WERI-Rb-1 (cell line): ENCODE results near the gene UBALD2.

Source experiments
- DNase-seq: peaks from one replicate; pipeline ENCODE4 v3.0.0-alpha.2; 2020
- H3K27ac ChIP-seq: fragments of 250-450 bp; sonication (Bioruptor Pico); 2 replicates; pipeline ENCODE4 v1.5.1; 2020; ENCODE audit warnings: mild to moderate bottlenecking, moderate library complexity
- H3K27me3 ChIP-seq: fragments of 250-450 bp; sonication (Bioruptor Pico); 2 replicates; pipeline ENCODE4 v1.5.1; 2021; ENCODE audit warnings: mild to moderate bottlenecking, low read depth, moderate library complexity; ENCODE audit not compliant: insufficient read depth, severe bottlenecking
- H3K36me3 ChIP-seq: fragments of 250-450 bp; sonication (Bioruptor Pico); 2 replicates; pipeline ENCODE4 v1.5.1; 2020; ENCODE audit warnings: mild to moderate bottlenecking, moderate library complexity
- H3K4me3 ChIP-seq: 2 replicates; pipeline ENCODE4 v1.5.1; 2011; ENCODE audit warnings: low read depth, mild to moderate bottlenecking, control low read depth, low read length
- H3K9me3 ChIP-seq: fragments of 250-450 bp; sonication (Bioruptor Pico); 2 replicates; pipeline ENCODE4 v1.5.1; 2021; ENCODE audit warnings: mild to moderate bottlenecking, moderate library complexity; ENCODE audit not compliant: severe bottlenecking
- TF ChIP-seq, protein P1 (sequence below): IDR thresholded peaks from 2 replicates; pipeline ENCODE4 v1.5.1; 2011; ENCODE audit warnings: low read depth, mild to moderate bottlenecking, control low read depth, inconsistent platforms, low read length

Gene UBALD2

GRCh38 chr17:76275382-76276068 is 10.4 kb downstream of the UBALD2 start:
- DNase-seq: no peak
- Histone ChIP-seq H3K4me3 (no peak overlapping the region), H3K27me3 (no peaks in the 10 kb centered on the region), H3K36me3 (peaks cover 29% of the 10 kb centered on the region), H3K27ac (no peak overlapping the region), H3K9me3 (no peaks in the 10 kb centered on the region)
- TF ChIP-seq, protein P1, sequence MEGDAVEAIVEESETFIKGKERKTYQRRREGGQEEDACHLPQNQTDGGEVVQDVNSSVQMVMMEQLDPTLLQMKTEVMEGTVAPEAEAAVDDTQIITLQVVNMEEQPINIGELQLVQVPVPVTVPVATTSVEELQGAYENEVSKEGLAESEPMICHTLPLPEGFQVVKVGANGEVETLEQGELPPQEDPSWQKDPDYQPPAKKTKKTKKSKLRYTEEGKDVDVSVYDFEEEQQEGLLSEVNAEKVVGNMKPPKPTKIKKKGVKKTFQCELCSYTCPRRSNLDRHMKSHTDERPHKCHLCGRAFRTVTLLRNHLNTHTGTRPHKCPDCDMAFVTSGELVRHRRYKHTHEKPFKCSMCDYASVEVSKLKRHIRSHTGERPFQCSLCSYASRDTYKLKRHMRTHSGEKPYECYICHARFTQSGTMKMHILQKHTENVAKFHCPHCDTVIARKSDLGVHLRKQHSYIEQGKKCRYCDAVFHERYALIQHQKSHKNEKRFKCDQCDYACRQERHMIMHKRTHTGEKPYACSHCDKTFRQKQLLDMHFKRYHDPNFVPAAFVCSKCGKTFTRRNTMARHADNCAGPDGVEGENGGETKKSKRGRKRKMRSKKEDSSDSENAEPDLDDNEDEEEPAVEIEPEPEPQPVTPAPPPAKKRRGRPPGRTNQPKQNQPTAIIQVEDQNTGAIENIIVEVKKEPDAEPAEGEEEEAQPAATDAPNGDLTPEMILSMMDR: no peak

GRCh38 chr17:76276069-76276431 is 10.9 kb downstream of the UBALD2 start:
- no peak overlapping the region for H3K27ac ChIP-seq
- H3K4me3 ChIP-seq: no peak overlapping the region
- no peaks in the 10 kb centered on the region for H3K9me3 ChIP-seq
- H3K36me3 ChIP-seq: peaks cover 24% of the 10 kb centered on the region
- H3K27me3 ChIP-seq: no peaks in the 10 kb centered on the region
- TF ChIP-seq, protein P1: no peak
- no peak for DNase-seq

GRCh38 chr17:76276461-76277299 is 11.5 kb downstream of the UBALD2 start:
- DNase-seq: no peak
- Histone ChIP-seq H3K27me3 (no peaks in the 10 kb centered on the region), H3K9me3 (no peaks in the 10 kb centered on the region), H3K4me3 (no peak overlapping the region), H3K36me3 (peaks cover 18% of the 10 kb centered on the region), H3K27ac (no peak overlapping the region)
- TF ChIP-seq, protein P1: no peak

DNA sequence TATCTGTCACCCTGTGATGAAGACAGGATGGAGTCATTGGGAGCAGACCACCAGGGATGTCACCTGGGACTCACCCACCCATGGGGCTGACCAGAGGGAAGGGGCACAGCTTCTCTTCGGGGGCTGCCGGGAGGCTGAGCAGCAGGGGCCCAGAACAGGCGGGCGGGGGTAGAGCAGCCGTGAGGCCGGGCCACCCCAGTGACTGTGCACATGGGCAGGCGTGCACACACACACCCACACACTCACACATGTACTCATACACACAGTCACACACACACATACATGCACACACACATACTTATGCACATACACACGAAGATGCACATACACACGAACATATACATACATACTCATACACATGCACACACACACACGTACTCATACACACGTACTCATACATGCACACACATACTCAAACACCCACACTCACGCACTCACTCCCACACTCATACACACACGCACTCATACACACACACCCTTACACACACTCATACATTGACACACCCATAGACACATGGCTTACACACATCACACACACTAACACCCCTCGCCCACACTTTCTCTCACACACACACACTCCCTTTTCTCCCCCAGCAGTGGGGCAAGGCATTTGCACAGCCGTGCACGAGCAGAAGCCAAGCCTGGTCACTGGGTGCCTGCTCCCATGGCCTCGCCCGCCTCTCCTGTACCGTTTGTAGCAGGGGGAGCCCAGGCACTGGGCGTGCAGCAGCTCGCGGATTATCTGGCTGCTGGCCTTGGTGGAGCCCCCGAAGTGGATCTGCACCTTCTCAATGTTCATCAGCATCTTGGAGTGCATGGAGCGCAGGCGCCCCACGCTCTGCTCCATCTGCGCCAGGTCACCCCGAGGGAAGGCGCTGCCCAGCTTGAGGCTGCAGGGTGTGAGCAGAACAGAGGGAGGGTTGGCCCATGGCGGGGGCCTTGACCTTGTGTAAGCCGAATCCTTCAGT is 12.4 kb downstream of the UBALD2 start:
- no peaks in the 10 kb centered on the region for H3K9me3 ChIP-seq
- H3K27me3 ChIP-seq: no peaks in the 10 kb centered on the region
- DNase-seq: no peak
- TF ChIP-seq, protein P1: no peak
- no peak overlapping the region for H3K27ac ChIP-seq
- H3K4me3 ChIP-seq: no peak overlapping the region
- peaks cover 14% of the 10 kb centered on the region for H3K36me3 ChIP-seq

GRCh38 chr17:76278268-76278908 is 13.2 kb downstream of the UBALD2 start:
- Histone ChIP-seq H3K27ac (no peak overlapping the region), H3K27me3 (no peaks in the 10 kb centered on the region)
- TF ChIP-seq, protein P1: no peak

More at GRCh38 chr17:76278268-76278908, 13.2 kb downstream of the UBALD2 start:
- DNase-seq: no peak
- H3K9me3 ChIP-seq: no peaks in the 10 kb centered on the region
- peaks cover 14% of the 10 kb centered on the region for H3K36me3 ChIP-seq
- H3K4me3 ChIP-seq: no peak overlapping the region
